Measurements from ENCODE around the gene SSBP4.

Gene SSBP4

DNA sequence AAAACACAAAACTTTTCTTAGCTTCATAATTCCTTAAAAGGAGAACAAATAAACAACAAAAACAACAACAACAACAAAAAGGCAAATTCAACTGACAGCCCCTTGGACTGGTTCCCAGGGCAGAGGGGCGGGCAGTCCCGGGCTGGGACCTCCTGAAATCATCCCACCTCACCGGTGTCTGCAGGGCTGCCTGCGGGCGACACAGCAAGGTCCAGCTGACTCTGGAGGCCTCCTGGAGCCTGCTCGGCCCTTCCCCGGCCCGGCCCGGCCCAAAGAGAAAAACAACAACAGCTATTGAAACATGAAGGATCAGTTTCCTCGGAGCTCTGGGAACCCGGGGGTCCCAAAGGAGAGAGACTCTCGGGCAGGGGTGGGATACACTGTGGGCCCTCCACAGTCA is 23.7 kb downstream of the SSBP4 start:
- peaks cover 9% of the 10 kb centered on the region for H3K4me1 ChIP-seq (ENCODE audit: control insufficient read depth, insufficient read depth, low read length)
- ChIA-PET POLR2A (interaction anchor here (0.5 to 0.6 kb wide), 2 partner anchors 96 to 315 kb away, joined by 3 to 12 read pairs; no protein-coding TSS in a partner anchor), CTCF (interaction anchor here (0.7 to 2.4 kb wide), 2 partner anchors 8 to 19 kb away, joined by 3 to 15 read pairs; no protein-coding TSS in a partner anchor)
- H3K27ac ChIP-seq (ENCODE audit: extremely low read depth, low read depth, low read length), result no peak overlapping the region
- peaks cover 0 to 38% of the 10 kb centered on the region in 2 experiments; a peak in 2 of 3 replicates for H3K36me3 ChIP-seq (ENCODE audit: control insufficient read depth in 2 of 2, insufficient read depth in 1 of 2, low read length in 2 of 2)
- no peak overlapping the region for H3K4me3 ChIP-seq (ENCODE audit: low read depth, low read length)
- TF ChIP-seq ZNF302 (tag by site-specific recombination; IDR thresholded peaks at IDR 0.05; ENCODE audit: low read depth), result no peak
- TF ChIP-seq, protein P1, sequence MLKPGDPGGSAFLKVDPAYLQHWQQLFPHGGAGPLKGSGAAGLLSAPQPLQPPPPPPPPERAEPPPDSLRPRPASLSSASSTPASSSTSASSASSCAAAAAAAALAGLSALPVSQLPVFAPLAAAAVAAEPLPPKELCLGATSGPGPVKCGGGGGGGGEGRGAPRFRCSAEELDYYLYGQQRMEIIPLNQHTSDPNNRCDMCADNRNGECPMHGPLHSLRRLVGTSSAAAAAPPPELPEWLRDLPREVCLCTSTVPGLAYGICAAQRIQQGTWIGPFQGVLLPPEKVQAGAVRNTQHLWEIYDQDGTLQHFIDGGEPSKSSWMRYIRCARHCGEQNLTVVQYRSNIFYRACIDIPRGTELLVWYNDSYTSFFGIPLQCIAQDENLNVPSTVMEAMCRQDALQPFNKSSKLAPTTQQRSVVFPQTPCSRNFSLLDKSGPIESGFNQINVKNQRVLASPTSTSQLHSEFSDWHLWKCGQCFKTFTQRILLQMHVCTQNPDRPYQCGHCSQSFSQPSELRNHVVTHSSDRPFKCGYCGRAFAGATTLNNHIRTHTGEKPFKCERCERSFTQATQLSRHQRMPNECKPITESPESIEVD (tag by site-specific recombination; IDR thresholded peaks at IDR 0.05), result no peak
- TF ChIP-seq ZNF776 (tag by site-specific recombination; IDR thresholded peaks at IDR 0.05; ENCODE audit: borderline replicate concordance), result no peak
- no peak for TF ChIP-seq ZNF596 (tag by site-specific recombination; IDR thresholded peaks at IDR 0.05)
- TF ChIP-seq ZNF792 (tag by site-specific recombination; IDR thresholded peaks at IDR 0.05), result no peak
- TF ChIP-seq ZNF768 (tag by site-specific recombination; IDR thresholded peaks at IDR 0.05), result no peak
- TF ChIP-seq, protein P2, sequence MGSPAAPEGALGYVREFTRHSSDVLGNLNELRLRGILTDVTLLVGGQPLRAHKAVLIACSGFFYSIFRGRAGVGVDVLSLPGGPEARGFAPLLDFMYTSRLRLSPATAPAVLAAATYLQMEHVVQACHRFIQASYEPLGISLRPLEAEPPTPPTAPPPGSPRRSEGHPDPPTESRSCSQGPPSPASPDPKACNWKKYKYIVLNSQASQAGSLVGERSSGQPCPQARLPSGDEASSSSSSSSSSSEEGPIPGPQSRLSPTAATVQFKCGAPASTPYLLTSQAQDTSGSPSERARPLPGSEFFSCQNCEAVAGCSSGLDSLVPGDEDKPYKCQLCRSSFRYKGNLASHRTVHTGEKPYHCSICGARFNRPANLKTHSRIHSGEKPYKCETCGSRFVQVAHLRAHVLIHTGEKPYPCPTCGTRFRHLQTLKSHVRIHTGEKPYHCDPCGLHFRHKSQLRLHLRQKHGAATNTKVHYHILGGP (tag by site-specific recombination; IDR thresholded peaks at IDR 0.05), result no peak
- TF ChIP-seq, protein P3, sequence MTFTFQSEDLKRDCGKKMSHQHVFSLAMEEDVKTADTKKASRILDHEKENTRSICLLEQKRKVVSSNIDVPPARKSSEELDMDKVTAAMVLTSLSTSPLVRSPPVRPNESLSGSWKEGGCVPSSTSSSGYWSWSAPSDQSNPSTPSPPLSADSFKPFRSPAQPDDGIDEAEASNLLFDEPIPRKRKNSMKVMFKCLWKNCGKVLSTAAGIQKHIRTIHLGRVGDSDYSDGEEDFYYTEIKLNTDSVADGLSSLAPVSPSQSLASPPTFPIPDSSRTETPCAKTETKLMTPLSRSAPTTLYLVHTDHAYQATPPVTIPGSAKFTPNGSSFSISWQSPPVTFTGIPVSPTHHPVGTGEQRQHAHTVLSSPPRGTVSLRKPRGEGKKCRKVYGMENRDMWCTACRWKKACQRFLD (tag by site-specific recombination; IDR thresholded peaks at IDR 0.05), result no peak
- no peak for TF ChIP-seq REPIN1 (tag by site-specific recombination; IDR thresholded peaks at IDR 0.05; ENCODE audit: low read depth)
- no peaks in the 10 kb centered on the region for H3K9me3 ChIP-seq (ENCODE audit: control insufficient read depth, insufficient read depth, low read depth, low read length)

DNA sequence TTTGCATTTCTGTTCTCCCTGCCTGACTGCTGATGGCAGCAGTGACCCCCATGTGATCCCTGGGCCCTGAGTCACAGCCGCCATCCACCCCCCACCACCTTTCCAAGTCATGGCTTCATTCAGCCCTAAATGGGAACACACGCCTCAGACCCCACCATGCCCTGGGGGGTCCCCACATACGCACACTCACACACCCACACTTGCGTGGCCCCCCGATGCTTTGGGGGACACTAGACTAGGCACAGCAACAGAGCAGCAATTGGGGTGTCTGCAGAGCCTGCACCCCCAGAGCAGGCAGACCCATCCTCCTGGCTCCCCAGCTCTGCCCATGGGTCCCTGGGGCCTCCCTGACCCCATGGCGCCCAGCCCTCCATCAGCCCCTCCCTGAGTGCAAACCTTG is 24.2 kb downstream of the SSBP4 start:
- Histone ChIP-seq H3K36me3 (ENCODE audit: control insufficient read depth in 2 of 2, insufficient read depth in 1 of 2, low read length in 2 of 2) (peaks cover 0 to 41% of the 10 kb centered on the region in 2 experiments; a peak in 2 of 3 replicates), H3K4me1 (ENCODE audit: control insufficient read depth, insufficient read depth, low read length) (peaks cover 5% of the 10 kb centered on the region), H3K9me3 (ENCODE audit: control insufficient read depth, insufficient read depth, low read depth, low read length) (no peaks in the 10 kb centered on the region), H3K27ac (ENCODE audit: extremely low read depth, low read depth, low read length) (no peak overlapping the region), H3K4me3 (ENCODE audit: low read depth, low read length) (no peak overlapping the region)
- no peak for TF ChIP-seq ZNF514 (tag by site-specific recombination; IDR thresholded peaks at IDR 0.05)
- TF ChIP-seq, protein P4, sequence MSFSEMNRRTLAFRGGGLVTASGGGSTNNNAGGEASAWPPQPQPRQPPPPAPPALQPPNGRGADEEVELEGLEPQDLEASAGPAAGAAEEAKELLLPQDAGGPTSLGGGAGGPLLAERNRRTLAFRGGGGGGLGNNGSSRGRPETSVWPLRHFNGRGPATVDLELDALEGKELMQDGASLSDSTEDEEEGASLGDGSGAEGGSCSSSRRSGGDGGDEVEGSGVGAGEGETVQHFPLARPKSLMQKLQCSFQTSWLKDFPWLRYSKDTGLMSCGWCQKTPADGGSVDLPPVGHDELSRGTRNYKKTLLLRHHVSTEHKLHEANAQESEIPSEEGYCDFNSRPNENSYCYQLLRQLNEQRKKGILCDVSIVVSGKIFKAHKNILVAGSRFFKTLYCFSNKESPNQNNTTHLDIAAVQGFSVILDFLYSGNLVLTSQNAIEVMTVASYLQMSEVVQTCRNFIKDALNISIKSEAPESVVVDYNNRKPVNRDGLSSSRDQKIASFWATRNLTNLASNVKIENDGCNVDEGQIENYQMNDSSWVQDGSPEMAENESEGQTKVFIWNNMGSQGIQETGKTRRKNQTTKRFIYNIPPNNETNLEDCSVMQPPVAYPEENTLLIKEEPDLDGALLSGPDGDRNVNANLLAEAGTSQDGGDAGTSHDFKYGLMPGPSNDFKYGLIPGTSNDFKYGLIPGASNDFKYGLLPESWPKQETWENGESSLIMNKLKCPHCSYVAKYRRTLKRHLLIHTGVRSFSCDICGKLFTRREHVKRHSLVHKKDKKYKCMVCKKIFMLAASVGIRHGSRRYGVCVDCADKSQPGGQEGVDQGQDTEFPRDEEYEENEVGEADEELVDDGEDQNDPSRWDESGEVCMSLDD (tag by site-specific recombination; IDR thresholded peaks at IDR 0.05), result peak; percentile 67
- ChIA-PET POLR2A (interaction anchor here (0.5 to 0.6 kb wide), 2 partner anchors 14 to 314 kb away, joined by 3 read pairs; no protein-coding TSS in a partner anchor), CTCF (interaction anchor here (2.4 kb wide), 1 partner anchor 19 kb away, joined by 15 read pairs; no protein-coding TSS in a partner anchor)

DNA sequence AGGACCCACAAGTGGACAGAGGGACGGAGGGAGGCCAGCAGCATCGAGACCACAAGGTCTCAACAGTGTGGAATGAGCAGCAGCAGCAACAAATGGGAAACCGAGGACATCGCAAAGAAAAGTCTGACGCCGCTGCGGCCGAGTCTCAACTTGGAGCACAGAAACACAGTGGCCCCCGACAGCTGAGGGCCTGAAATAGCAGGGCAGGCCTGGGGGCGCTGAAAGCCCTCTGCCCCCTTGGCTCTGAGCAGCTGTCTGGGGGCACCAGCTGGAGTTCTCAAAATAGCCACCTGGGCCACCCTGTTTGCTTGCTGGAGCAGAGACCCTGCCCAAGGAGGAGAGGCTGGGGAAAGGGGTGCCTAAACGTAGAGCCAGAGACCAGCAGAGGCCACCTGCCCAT is 24.6 kb downstream of the SSBP4 start:
- H3K27ac ChIP-seq (ENCODE audit: extremely low read depth, low read depth, low read length), result no peak overlapping the region
- peaks cover 0 to 45% of the 10 kb centered on the region in 2 experiments; a peak in 2 of 3 replicates for H3K36me3 ChIP-seq (ENCODE audit: control insufficient read depth in 2 of 2, insufficient read depth in 1 of 2, low read length in 2 of 2)
- no peaks in the 10 kb centered on the region for H3K9me3 ChIP-seq (ENCODE audit: control insufficient read depth, insufficient read depth, low read depth, low read length)
- no peak overlapping the region for H3K4me3 ChIP-seq (ENCODE audit: low read depth, low read length)
- H3K4me1 ChIP-seq (ENCODE audit: control insufficient read depth, insufficient read depth, low read length), result peaks cover 4% of the 10 kb centered on the region; the same call in 1 of the 2 replicates
- ChIA-PET CTCF (interaction anchor here (2.4 kb wide), 1 partner anchor 18 kb away, joined by 15 read pairs; no protein-coding TSS in a partner anchor), POLR2A (interaction anchor here (0.6 kb wide), 1 partner anchor 13 kb away, joined by 3 read pairs; no protein-coding TSS in a partner anchor)
- TF ChIP-seq FEZF1 (tag by site-specific recombination; IDR thresholded peaks at IDR 0.05) (no peak), KLF16 (tag by site-specific recombination; IDR thresholded peaks at IDR 0.05) (no peak), ZNF544 (tag by site-specific recombination; IDR thresholded peaks at IDR 0.05) (no peak), ZFP37 (tag by site-specific recombination; IDR thresholded peaks at IDR 0.05) (no peak), ZNF777 (tag by site-specific recombination; IDR thresholded peaks at IDR 0.05; ENCODE audit: borderline replicate concordance) (no peak), ZNF266 (tag by site-specific recombination; IDR thresholded peaks at IDR 0.05; ENCODE audit: low read depth) (no peak), GLIS2 (tag by site-specific recombination; IDR thresholded peaks at IDR 0.05) (no peak), ZNF114 (tag by site-specific recombination; IDR thresholded peaks at IDR 0.05) (no peak), ZNF214 (tag by site-specific recombination; IDR thresholded peaks at IDR 0.05; ENCODE audit: borderline replicate concordance) (no peak), ZBTB7A (tag by site-specific recombination; IDR thresholded peaks at IDR 0.05; ENCODE audit: low read depth) (no peak)
- TF ChIP-seq, protein P5, sequence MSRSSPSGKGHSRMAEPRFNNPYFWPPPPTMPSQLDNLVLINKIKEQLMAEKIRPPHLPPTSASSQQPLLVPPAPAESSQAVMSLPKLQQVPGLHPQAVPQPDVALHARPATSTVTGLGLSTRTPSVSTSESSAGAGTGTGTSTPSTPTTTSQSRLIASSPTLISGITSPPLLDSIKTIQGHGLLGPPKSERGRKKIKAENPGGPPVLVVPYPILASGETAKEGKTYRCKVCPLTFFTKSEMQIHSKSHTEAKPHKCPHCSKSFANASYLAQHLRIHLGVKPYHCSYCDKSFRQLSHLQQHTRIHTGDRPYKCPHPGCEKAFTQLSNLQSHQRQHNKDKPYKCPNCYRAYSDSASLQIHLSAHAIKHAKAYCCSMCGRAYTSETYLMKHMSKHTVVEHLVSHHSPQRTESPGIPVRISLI (tag by site-specific recombination; IDR thresholded peaks at IDR 0.05), result no peak
